Stimulated activated CD4-positive, alpha-beta T cell treated with anti-CD3 and anti-CD28 coated beads, Interleukin-1b, Interleukin-23, amount 100 ng/mL, for 1 hour (primary cell): Measurements from ENCODE around the gene PMP22.

Source experiments
- DNase-seq, 2 donors: peaks; one replicate each; pipeline ENCODE4 v3.0.0-alpha.2; 2020; ENCODE audit warnings: low read depth in 2 of 2

Gene PMP22

GRCh38 chr17:15265131-15265530 lies at the start of gene PMP22:
Gene PMP22, minus strand, starts transcription at chr17:15265326. Its CDS starts 4,599 bp downstream, at chr17:15260727.
- DNase-seq, result no peak

- DNase-seq, result no peak
Observed at GRCh38 chr17:15311996-15312395, 46.9 kb upstream of the PMP22 start.

- DNase-seq, result no peak
Observed at GRCh38 chr17:15309793-15310192, 44.7 kb upstream of the PMP22 start.

- DNase-seq, result no peak
Observed at GRCh38 chr17:15309236-15309635, 44.1 kb upstream of the PMP22 start.

- DNase-seq, result no peak
Observed at GRCh38 chr17:15308758-15309157, 43.6 kb upstream of the PMP22 start.

GRCh38 chr17:15307710-15308111 lies 42.6 kb upstream of the PMP22 start:
- DNase-seq, result no peak

- no peak for DNase-seq
Observed at GRCh38 chr17:15303851-15304250, 38.7 kb upstream of the PMP22 start.

- DNase-seq, result no peak
Observed at GRCh38 chr17:15303268-15303667, 38.1 kb upstream of the PMP22 start.

GRCh38 chr17:15301845-15302244 lies 36.7 kb upstream of the PMP22 start:
- no peak for DNase-seq

GRCh38 chr17:15298176-15298575 lies 33.0 kb upstream of the PMP22 start:
- DNase-seq, result no peak

GRCh38 chr17:15293558-15293957 lies 28.4 kb upstream of the PMP22 start:
- no peak for DNase-seq

- DNase-seq, result no peak
Observed at GRCh38 chr17:15291674-15292361, 26.7 kb upstream of the PMP22 start.

- no peak for DNase-seq
Observed at GRCh38 chr17:15290605-15291004, 25.5 kb upstream of the PMP22 start.

GRCh38 chr17:15289285-15290183 lies 24.4 kb upstream of the PMP22 start:
- DNase-seq, result no peak

GRCh38 chr17:15288859-15289258 lies 23.7 kb upstream of the PMP22 start:
- no peak for DNase-seq

GRCh38 chr17:15287538-15288267 lies 22.6 kb upstream of the PMP22 start:
- DNase-seq, result no peak

- DNase-seq, result no peak
Observed at GRCh38 chr17:15285466-15285865, 20.3 kb upstream of the PMP22 start.

GRCh38 chr17:15284537-15284936 lies 19.4 kb upstream of the PMP22 start:
- DNase-seq, result no peak

- no peak for DNase-seq
Observed at GRCh38 chr17:15284107-15284506, 19.0 kb upstream of the PMP22 start.

- no peak for DNase-seq
Observed at GRCh38 chr17:15281909-15282308, 16.8 kb upstream of the PMP22 start.

- no peak for DNase-seq
Observed at GRCh38 chr17:15278924-15279477, 13.9 kb upstream of the PMP22 start.

GRCh38 chr17:15278380-15278779 lies 13.3 kb upstream of the PMP22 start:
- DNase-seq, result no peak
